ENCODE data around the gene THSD7A. TPM values are rescaled to one million over a fixed set of nuclear protein-coding genes. Genes with fewer than 3 reads are reported as not detected.
A peak's percentile ranks its signal among the peaks of the same experiment; 100 is the strongest.

The THSD7A gene
- total RNA-seq, 1 experiment from 2014 or later: not detected

DNA sequence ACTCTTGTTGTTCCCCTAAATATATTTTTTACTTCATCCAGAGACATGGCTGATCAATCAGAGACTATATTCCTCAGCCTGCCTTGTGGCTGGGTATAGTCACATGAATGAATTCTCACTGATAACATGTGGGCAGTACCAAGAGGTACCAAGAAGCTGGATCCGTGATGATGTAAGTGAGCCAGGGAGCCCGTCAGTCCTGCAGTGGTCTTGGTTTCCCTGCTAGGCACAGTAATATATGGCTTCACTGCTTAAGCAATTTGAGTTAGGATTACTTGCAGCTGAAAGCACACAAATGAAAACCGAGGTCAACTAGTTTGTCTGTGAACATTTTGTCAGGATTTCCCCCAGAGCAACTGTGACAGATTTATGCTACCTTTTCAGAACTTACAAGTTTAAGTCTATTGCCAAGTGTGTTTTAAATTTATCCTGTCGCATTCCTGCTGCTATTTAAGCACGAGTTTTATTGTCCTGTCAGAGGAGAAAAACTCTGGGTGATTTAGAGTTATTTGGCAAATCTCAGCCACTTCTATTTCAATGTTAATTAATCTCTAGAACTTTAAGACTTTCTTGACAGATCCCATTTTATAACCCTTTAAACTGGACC, 476.5 kb downstream of the THSD7A start:
- Histone ChIP-seq H4K20me1 (ENCODE audit: insufficient read depth, low read depth, low read length) (no peaks in the 10 kb centered on the region), H3K27me3 (ENCODE audit: low read length) (no peaks in the 10 kb centered on the region), H3K9me3 (ENCODE audit: low read length) (no peaks in the 10 kb centered on the region), H3K9ac (ENCODE audit: low read length) (no peak overlapping the region), H3K4me1 (ENCODE audit: low read length) (no peaks in the 10 kb centered on the region), H3K4me3 (ENCODE audit: low read length) (no peak overlapping the region), H2AFZ (ENCODE audit: low read length) (no peak overlapping the region), H3K79me2 (ENCODE audit: low read length) (no peaks in the 10 kb centered on the region), H3K27ac (ENCODE audit: low read length) (no peak overlapping the region), H3K36me3 (ENCODE audit: insufficient read depth, low read length) (no peaks in the 10 kb centered on the region), H3K4me2 (ENCODE audit: low read depth, low read length, poor library complexity, severe bottlenecking) (no peak overlapping the region), H3K9me2 (replicated peaks; ENCODE audit: insufficient read depth, low read length) (no peaks in the 10 kb centered on the region)
- DNase-seq: no peak

GRCh38 chr7:11346302-11346701, 485.7 kb downstream of the THSD7A start:
- H3K27ac ChIP-seq (ENCODE audit: low read length): no peak overlapping the region
- no peaks in the 10 kb centered on the region for H3K36me3 ChIP-seq (ENCODE audit: insufficient read depth, low read length)
- no peaks in the 10 kb centered on the region for H3K9me3 ChIP-seq (ENCODE audit: low read length)
- no peak overlapping the region for H3K9ac ChIP-seq (ENCODE audit: low read length)
- H3K27me3 ChIP-seq (ENCODE audit: low read length): no peaks in the 10 kb centered on the region
- no peak overlapping the region for H2AFZ ChIP-seq (ENCODE audit: low read length)
- H3K4me3 ChIP-seq (ENCODE audit: low read length): no peak overlapping the region
- DNase-seq: no peak
- H4K20me1 ChIP-seq (ENCODE audit: insufficient read depth, low read depth, low read length): no peaks in the 10 kb centered on the region
- no peak overlapping the region for H3K4me2 ChIP-seq (ENCODE audit: low read depth, low read length, poor library complexity, severe bottlenecking)
- peaks cover 23% of the 10 kb centered on the region for H3K4me1 ChIP-seq (ENCODE audit: low read length)
- H3K9me2 ChIP-seq (replicated peaks; ENCODE audit: insufficient read depth, low read length): no peaks in the 10 kb centered on the region
- H3K79me2 ChIP-seq (ENCODE audit: low read length): no peaks in the 10 kb centered on the region

- H3K27ac ChIP-seq (ENCODE audit: low read length): no peak overlapping the region
- H4K20me1 ChIP-seq (ENCODE audit: insufficient read depth, low read depth, low read length): no peaks in the 10 kb centered on the region
- no peak overlapping the region for H3K9ac ChIP-seq (ENCODE audit: low read length)
- H3K27me3 ChIP-seq (ENCODE audit: low read length): no peaks in the 10 kb centered on the region
- DNase-seq: no peak
- H3K4me1 ChIP-seq (ENCODE audit: low read length): peaks cover 30% of the 10 kb centered on the region
- no peak overlapping the region for H3K4me3 ChIP-seq (ENCODE audit: low read length)
- no peaks in the 10 kb centered on the region for H3K79me2 ChIP-seq (ENCODE audit: low read length)
- H3K4me2 ChIP-seq (ENCODE audit: low read depth, low read length, poor library complexity, severe bottlenecking): no peak overlapping the region
- no peaks in the 10 kb centered on the region for H3K36me3 ChIP-seq (ENCODE audit: insufficient read depth, low read length)
- H3K9me2 ChIP-seq (replicated peaks; ENCODE audit: insufficient read depth, low read length): no peaks in the 10 kb centered on the region
- H3K9me3 ChIP-seq (ENCODE audit: low read length): no peaks in the 10 kb centered on the region
- no peak overlapping the region for H2AFZ ChIP-seq (ENCODE audit: low read length)
These were observed 486.4 kb downstream of the THSD7A start for GRCh38 chr7:11345621-11346020.

DNA sequence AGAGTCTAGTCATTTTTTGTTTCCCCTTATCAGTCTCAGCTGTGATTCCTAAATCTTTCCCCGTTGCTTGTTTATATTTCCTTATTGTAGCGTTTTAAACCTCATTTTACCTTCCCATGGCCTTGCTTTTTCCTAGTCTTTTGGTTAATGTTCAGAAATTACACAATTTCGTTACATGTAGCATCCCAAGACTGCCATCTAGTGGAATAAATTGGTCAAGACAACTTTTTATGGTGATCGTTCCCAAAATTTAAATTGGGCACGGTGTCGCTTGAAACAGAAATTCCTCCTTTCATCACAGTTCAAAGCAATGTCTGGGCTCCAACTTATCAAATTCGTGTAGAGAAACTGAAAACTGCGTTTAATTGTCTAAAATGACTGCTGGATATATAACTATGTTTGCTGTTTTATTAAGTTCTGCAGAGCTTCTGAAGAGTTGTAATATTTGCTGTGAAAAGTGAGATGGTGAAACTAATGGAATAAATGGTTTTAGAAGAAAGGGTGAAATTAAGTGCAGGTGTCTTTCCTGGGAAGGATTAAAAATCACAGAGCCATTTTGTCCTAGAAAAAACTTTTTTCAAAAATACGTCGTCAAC, 488.1 kb downstream of the THSD7A start:
- Histone ChIP-seq H3K9ac (ENCODE audit: low read length) (no peak overlapping the region), H3K36me3 (ENCODE audit: insufficient read depth, low read length) (no peaks in the 10 kb centered on the region), H3K4me3 (ENCODE audit: low read length) (no peak overlapping the region), H3K9me3 (ENCODE audit: low read length) (no peaks in the 10 kb centered on the region), H3K27ac (ENCODE audit: low read length) (no peak overlapping the region), H3K4me2 (ENCODE audit: low read depth, low read length, poor library complexity, severe bottlenecking) (peak overlapping the region; percentile 50), H3K9me2 (replicated peaks; ENCODE audit: insufficient read depth, low read length) (no peaks in the 10 kb centered on the region), H3K27me3 (ENCODE audit: low read length) (no peaks in the 10 kb centered on the region), H2AFZ (ENCODE audit: low read length) (no peak overlapping the region), H3K4me1 (ENCODE audit: low read length) (peaks cover 44% of the 10 kb centered on the region), H4K20me1 (ENCODE audit: insufficient read depth, low read depth, low read length) (no peaks in the 10 kb centered on the region), H3K79me2 (ENCODE audit: low read length) (no peaks in the 10 kb centered on the region)
- peak; percentile 86 for DNase-seq

- Histone ChIP-seq H3K79me2 (ENCODE audit: low read length) (no peaks in the 10 kb centered on the region), H3K27me3 (ENCODE audit: low read length) (no peaks in the 10 kb centered on the region), H4K20me1 (ENCODE audit: insufficient read depth, low read depth, low read length) (no peaks in the 10 kb centered on the region), H3K36me3 (ENCODE audit: insufficient read depth, low read length) (no peaks in the 10 kb centered on the region), H3K4me1 (ENCODE audit: low read length) (peaks cover 44% of the 10 kb centered on the region), H3K9ac (ENCODE audit: low read length) (no peak overlapping the region), H3K4me3 (ENCODE audit: low read length) (no peak overlapping the region), H3K27ac (ENCODE audit: low read length) (no peak overlapping the region), H3K4me2 (ENCODE audit: low read depth, low read length, poor library complexity, severe bottlenecking) (peak overlapping the region; percentile 50), H2AFZ (ENCODE audit: low read length) (no peak overlapping the region), H3K9me2 (replicated peaks; ENCODE audit: insufficient read depth, low read length) (no peaks in the 10 kb centered on the region), H3K9me3 (ENCODE audit: low read length) (no peaks in the 10 kb centered on the region)
- no peak for DNase-seq
These were observed 488.9 kb downstream of the THSD7A start for GRCh38 chr7:11343136-11343535.

DNA sequence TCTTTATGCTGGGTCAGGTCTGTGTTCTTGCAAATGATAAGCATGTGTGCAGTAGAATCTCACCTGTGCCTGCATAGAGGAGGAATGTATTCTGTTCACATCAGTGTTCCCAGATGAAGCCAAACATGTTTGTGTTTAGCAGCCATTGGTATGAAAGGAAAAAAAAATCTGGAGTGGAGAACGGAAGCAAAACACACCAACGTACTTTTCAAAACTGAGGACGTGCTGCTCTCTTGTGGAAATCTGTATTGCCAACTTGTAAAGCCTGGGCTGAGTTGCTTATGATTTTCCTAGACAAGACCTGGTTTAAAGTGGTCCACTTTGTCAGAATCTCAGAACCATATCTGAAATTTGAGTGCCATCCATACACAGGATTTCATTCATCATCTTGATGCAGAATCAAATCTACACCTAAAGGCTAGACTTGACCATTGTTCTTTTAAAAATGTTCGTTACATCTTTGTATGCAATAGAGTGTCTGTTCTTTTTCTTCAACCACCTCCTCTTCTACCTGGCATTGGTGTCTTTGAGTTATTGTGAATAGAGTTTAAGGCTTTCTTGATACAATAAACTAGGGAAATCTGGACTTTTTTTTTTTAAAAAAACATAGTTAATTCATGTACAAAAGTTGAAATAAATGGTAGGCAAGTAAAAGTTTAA, 490.6 kb downstream of the THSD7A start:
- peak overlapping the region; percentile 41 for H3K27ac ChIP-seq (ENCODE audit: low read length)
- H3K9me2 ChIP-seq (replicated peaks; ENCODE audit: insufficient read depth, low read length): no peaks in the 10 kb centered on the region
- peak overlapping the region; percentile 66 for H3K4me2 ChIP-seq (ENCODE audit: low read depth, low read length, poor library complexity, severe bottlenecking)
- H3K27me3 ChIP-seq (ENCODE audit: low read length): no peaks in the 10 kb centered on the region
- no peaks in the 10 kb centered on the region for H3K9me3 ChIP-seq (ENCODE audit: low read length)
- peak; percentile 85 for DNase-seq
- H3K4me3 ChIP-seq (ENCODE audit: low read length): peak overlapping the region; percentile 43; the same call in 1 of the 2 replicates
- peak overlapping the region; percentile 40 for H3K9ac ChIP-seq (ENCODE audit: low read length)
- H3K36me3 ChIP-seq (ENCODE audit: insufficient read depth, low read length): no peaks in the 10 kb centered on the region
- H4K20me1 ChIP-seq (ENCODE audit: insufficient read depth, low read depth, low read length): no peaks in the 10 kb centered on the region
- peak overlapping the region; percentile 74 for H2AFZ ChIP-seq (ENCODE audit: low read length)
- H3K4me1 ChIP-seq (ENCODE audit: low read length): peaks cover 44% of the 10 kb centered on the region
- H3K79me2 ChIP-seq (ENCODE audit: low read length): no peaks in the 10 kb centered on the region

DNA sequence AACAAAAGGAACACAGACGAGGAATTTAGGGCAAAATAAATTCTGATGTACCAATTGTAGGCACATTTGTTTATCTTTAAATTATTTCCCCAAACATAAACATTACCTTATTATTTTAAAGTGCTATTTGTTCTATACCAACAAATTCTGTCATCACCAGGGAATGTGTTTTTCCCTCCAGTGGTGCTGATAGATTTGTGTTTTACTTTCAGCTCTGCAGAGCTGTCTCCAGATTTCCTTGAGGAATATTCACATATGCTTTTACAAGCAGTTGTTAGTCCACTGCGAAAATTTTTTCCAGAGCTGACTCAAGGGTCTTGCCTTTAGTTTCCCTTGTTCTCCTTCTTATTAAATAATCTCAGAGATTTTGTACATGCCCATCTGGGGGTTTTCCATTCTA, 495.6 kb downstream of the THSD7A start:
- Histone ChIP-seq H3K27ac (ENCODE audit: low read length) (no peak overlapping the region), H2AFZ (ENCODE audit: low read length) (no peak overlapping the region), H3K36me3 (ENCODE audit: insufficient read depth, low read length) (peaks cover 5% of the 10 kb centered on the region; the same call in 1 of the 2 replicates), H3K9me2 (replicated peaks; ENCODE audit: insufficient read depth, low read length) (no peaks in the 10 kb centered on the region), H3K4me2 (ENCODE audit: low read depth, low read length, poor library complexity, severe bottlenecking) (no peak overlapping the region), H3K27me3 (ENCODE audit: low read length) (no peaks in the 10 kb centered on the region), H3K4me3 (ENCODE audit: low read length) (no peak overlapping the region), H3K9ac (ENCODE audit: low read length) (no peak overlapping the region), H3K79me2 (ENCODE audit: low read length) (no peaks in the 10 kb centered on the region), H3K9me3 (ENCODE audit: low read length) (peaks cover 4% of the 10 kb centered on the region; the same call in 1 of the 2 replicates), H4K20me1 (ENCODE audit: insufficient read depth, low read depth, low read length) (no peaks in the 10 kb centered on the region), H3K4me1 (ENCODE audit: low read length) (peaks cover 41% of the 10 kb centered on the region)
- no peak for DNase-seq

DNA sequence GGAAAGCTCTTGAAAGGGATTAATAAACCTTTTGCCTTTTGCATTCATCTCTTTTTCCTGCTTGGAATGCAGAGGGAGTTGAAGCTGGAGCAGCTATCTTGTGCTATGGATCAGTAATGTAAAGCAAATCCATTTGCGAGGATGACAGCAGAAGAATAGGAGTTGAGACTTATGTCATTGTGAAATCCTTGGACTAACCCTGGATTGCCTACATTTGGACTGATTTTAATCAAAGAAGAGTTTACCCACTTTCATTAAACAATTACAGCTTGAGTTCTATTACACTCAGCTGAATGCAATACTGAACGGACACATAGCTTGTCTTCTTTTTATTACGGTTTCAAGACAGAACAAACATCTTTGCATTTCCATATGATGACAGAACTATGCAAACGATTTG, 496.1 kb downstream of the THSD7A start:
- Histone ChIP-seq H3K9me3 (ENCODE audit: low read length) (peaks cover 4% of the 10 kb centered on the region; the same call in 1 of the 2 replicates), H3K27me3 (ENCODE audit: low read length) (no peaks in the 10 kb centered on the region), H3K4me1 (ENCODE audit: low read length) (peaks cover 42% of the 10 kb centered on the region), H4K20me1 (ENCODE audit: insufficient read depth, low read depth, low read length) (no peaks in the 10 kb centered on the region), H2AFZ (ENCODE audit: low read length) (no peak overlapping the region), H3K4me3 (ENCODE audit: low read length) (no peak overlapping the region), H3K79me2 (ENCODE audit: low read length) (no peaks in the 10 kb centered on the region), H3K9me2 (replicated peaks; ENCODE audit: insufficient read depth, low read length) (no peaks in the 10 kb centered on the region), H3K4me2 (ENCODE audit: low read depth, low read length, poor library complexity, severe bottlenecking) (no peak overlapping the region), H3K36me3 (ENCODE audit: insufficient read depth, low read length) (peaks cover 6% of the 10 kb centered on the region; the same call in 1 of the 2 replicates), H3K9ac (ENCODE audit: low read length) (no peak overlapping the region), H3K27ac (ENCODE audit: low read length) (no peak overlapping the region)
- no peak for DNase-seq
